Astrocyte of the cerebellum (primary cell): ENCODE results near the gene SMG6.

Experiments used
- DNase-seq: peaks from one replicate; pipeline ENCODE4 v3.0.0-alpha.2; 2011; ENCODE audit warnings: low read depth
- H3K4me3 ChIP-seq: 2 replicates; pipeline ENCODE4 v1.5.1; 2011; ENCODE audit warnings: mild to moderate bottlenecking, low read depth, low read length, moderate library complexity
- in situ Hi-C: cut with HindIII; loops from 2 replicates; pipeline ENCODE4 v1.10.0; 2017; ENCODE audit warnings: low sequenced_read_pairs
- TF ChIP-seq, protein P1 (sequence below): IDR thresholded peaks from 2 replicates; pipeline ENCODE4 v1.5.1; 2012; ENCODE audit warnings: low read length, low read depth, moderate library complexity, mild to moderate bottlenecking; ENCODE audit errors: missing control alignments

Gene SMG6

DNA sequence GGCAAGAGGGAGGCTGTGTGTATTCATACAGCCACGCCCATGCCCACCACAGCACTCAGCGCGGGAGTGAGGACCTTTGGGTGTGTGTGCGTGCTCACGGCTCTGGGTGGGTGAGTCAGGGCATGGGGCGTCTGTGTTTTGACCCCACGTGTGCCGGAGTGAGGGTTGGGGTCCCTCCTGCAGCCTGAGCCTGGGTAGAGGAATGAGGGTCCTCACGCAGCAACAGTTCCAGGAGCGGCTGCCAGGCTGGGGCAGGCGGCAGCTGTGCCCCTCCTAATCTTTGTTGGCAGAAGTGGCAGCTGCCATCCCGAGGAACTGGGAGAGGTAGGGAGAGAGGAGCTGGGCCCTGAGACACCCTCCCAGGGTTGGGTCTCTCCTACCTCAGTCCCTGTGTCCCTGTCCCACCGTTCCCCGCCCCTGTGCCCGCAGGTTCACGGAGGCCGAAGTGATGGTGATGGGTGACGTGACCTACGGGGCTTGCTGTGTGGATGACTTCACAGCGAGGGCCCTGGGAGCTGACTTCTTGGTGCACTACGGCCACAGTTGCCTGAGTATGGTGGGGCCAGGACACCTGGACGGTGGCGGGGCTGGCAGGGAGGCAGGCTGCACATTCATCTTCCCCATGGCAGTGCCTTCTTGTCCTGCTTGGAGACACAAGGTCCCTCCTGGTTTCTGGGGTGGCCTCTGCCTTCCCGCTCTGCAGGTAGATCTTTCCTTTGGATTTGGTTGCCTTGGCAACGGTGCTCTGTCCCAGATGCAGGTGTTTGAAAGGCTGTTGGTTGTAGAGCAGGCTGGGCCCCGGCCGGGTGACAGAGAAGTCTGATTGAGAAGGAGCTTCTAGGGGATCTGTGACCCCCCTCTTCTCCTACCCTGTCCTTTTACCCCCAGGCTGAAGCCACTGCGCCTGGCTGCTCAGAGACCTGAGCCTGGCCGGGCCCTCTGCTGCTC, 267.8 kb downstream of the SMG6 start:
- no peak for DNase-seq
- TF ChIP-seq, protein P1, sequence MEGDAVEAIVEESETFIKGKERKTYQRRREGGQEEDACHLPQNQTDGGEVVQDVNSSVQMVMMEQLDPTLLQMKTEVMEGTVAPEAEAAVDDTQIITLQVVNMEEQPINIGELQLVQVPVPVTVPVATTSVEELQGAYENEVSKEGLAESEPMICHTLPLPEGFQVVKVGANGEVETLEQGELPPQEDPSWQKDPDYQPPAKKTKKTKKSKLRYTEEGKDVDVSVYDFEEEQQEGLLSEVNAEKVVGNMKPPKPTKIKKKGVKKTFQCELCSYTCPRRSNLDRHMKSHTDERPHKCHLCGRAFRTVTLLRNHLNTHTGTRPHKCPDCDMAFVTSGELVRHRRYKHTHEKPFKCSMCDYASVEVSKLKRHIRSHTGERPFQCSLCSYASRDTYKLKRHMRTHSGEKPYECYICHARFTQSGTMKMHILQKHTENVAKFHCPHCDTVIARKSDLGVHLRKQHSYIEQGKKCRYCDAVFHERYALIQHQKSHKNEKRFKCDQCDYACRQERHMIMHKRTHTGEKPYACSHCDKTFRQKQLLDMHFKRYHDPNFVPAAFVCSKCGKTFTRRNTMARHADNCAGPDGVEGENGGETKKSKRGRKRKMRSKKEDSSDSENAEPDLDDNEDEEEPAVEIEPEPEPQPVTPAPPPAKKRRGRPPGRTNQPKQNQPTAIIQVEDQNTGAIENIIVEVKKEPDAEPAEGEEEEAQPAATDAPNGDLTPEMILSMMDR: no peak
- in situ Hi-C loops: no loop called here
- H3K4me3 ChIP-seq: no peak overlapping the region

DNA sequence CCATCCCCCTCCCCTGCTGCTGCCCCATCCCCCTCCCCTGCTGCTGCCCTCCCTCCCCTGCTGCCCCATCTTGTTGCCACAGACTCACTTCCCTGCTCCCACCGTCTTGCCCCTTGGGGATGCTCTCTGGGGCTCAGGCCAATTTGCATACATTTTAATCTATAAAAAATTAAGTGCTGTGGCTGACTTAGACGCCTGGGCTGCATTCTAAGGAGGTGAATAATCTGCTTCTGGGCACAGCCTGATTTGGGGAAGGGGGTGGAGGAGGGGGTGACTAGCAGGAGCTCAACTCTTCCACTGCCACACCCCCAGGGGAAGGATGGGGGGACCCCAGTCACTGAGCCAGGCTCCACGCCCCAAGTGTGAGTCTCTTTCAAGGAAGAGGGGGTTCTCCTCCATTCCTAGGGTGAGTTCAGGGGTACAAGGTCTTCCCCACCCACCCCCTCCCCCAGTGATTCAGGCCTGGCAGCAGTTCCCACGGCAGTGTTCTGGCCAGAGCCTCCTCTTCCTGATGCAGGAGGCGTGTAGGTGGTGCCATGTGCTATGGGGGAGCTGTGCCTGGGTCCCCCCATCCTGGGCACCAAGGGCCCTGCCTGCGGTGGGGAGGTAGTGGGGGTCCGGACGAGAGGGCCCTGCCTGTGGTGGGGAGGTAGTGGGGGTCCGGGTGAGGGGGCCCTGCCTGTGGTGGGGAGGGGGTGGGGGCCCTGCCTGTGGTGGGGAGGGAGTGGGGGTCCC, 268.6 kb downstream of the SMG6 start:
- no peak overlapping the region for H3K4me3 ChIP-seq
- DNase-seq: no peak
- TF ChIP-seq, protein P1: no peak
- in situ Hi-C loops: loop anchor here (5.0 kb wide), 2 partner anchors 118 to 173 kb away; no protein-coding TSS in a partner anchor

DNA sequence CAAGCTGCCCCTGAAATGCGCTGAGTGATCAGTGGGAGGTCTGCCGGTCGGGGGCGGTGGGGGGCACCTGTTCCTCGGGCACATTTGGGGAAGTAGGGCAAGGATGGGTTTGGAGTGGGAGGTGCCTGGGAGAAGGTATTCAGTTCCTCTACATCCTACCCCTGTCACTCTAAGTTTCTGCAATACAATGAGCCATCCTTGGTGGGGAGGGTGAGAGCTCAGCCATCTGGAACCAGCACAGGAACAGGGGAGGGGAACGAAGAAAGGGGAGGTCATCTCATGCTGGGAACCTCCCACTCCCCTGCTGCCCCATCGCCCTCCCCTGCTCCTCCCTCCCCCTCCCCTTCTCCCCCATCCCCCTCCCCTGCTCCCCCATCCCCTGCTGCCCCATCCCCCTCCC, 269.4 kb downstream of the SMG6 start:
- no peak for DNase-seq
- no peak overlapping the region for H3K4me3 ChIP-seq
- TF ChIP-seq, protein P1: no peak
- in situ Hi-C loops: loop anchor here (5.0 kb wide), 2 partner anchors 117 to 172 kb away; no protein-coding TSS in a partner anchor

DNA sequence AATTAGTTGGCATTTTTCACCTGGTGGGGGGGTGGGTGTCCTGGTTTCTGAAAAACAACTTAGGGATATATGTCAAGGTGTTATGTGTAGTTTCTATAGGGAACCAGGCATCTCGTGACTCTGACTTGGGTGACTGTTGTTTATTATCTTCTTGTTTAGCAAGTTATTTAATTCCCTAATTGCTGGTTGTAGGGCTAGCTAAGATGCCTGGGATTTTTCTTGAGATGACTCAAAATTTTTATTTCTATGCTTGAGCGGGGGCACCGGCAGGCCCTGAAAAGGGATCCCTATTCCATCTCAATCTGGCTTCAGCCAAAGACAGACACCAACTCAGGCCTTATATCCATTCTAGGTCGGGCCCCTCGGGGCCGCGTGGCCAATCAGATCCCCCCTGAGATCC, 270.4 kb downstream of the SMG6 start:
- no peak overlapping the region for H3K4me3 ChIP-seq
- in situ Hi-C loops: loop anchor here (5.0 kb wide), 2 partner anchors 116 to 171 kb away; no protein-coding TSS in a partner anchor
- no peak for DNase-seq
- TF ChIP-seq, protein P1: no peak

DNA sequence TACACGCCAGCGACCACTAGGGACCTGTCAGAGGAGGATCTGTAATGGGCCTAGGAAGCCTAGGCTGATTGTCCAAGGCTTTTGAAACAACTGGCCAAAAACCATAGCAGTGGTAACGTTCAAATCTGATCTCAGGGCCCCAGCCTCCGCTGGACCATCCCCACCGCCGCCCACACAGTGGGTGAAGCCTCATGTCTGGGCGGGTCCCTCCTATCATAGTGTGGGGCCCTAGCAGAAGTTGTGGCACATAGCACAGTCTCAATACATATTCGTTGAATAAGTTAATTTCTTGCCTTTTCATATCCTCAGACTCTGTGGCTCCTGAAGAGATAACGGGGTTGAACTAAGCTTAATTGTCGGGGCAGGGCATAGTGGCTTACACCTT, 272.8 kb downstream of the SMG6 start:
- DNase-seq: no peak
- peak overlapping the region; percentile 100 for H3K4me3 ChIP-seq
- TF ChIP-seq, protein P1: peak; percentile 77
- in situ Hi-C loops: loop anchor here (5.0 kb wide), 2 partner anchors 113 to 168 kb away; no protein-coding TSS in a partner anchor
